Astrocyte of the hippocampus (primary cell): ENCODE measurements around the gene NSUN4.
"Not testable (repeated sequence)": the region's sequence is repeated elsewhere in the genome, so short reads cannot be mapped to it uniquely, and the experiment has no call there.

Experiments
- DNase-seq: peaks from one replicate; pipeline ENCODE4 v3.0.0; 2011; ENCODE audit warnings: low read depth, low spot score

NSUN4 gene

DNA sequence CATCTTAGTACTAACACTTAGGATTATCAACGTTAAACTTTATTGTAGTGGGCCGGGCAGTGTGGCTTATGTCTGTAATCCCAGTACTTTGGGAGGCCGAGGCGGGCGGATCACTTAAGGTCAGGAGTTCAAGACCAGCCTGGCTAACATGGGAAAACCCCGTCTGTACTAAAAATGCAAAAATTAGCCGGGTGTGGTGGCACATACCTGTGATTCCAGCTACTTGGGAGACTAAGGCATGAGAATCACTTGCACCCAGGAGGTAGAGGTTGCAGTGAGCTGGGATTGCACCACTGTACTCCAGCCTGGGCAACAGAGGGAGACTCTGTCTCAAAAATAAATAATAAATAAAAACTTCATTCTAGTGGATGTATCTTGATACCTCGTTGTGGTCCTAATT lies 25.2 kb downstream of the NSUN4 start:
- DNase-seq, result not testable (repeated sequence)

GRCh38 chr1:46367072-46367471 lies 26.5 kb downstream of the NSUN4 start:
- no peak for DNase-seq

- DNase-seq, result not testable (repeated sequence)
Observed at GRCh38 chr1:46367701-46368100, 27.1 kb downstream of the NSUN4 start.

- DNase-seq, result no peak
Observed at GRCh38 chr1:46368791-46369190, 28.2 kb downstream of the NSUN4 start.

GRCh38 chr1:46369542-46370213 lies 29.1 kb downstream of the NSUN4 start:
- no peak for DNase-seq

DNA sequence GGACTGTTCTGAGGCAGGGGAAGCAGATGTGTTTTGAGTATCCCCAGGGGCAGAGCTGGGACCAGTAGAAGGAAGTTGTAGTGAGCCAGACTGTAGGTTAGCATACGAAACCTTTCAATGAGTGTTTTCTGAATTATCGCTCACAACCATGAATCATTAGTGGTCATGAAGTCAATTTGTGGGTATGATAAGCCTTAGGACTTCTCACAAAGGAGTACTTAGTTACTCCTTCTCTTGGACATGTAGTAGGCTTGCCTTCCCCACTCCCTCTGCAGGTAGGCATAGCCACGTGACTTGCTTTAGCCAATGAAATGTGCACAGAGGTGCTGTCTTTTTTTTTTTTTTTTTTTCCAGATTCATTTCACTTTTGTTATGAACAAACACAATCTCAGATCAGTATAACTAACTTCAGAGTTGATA lies 29.6 kb downstream of the NSUN4 start:
- DNase-seq, result peak; percentile 13

GRCh38 chr1:46372431-46372830 lies 31.8 kb downstream of the NSUN4 start:
- DNase-seq, result peak; percentile 11

DNA sequence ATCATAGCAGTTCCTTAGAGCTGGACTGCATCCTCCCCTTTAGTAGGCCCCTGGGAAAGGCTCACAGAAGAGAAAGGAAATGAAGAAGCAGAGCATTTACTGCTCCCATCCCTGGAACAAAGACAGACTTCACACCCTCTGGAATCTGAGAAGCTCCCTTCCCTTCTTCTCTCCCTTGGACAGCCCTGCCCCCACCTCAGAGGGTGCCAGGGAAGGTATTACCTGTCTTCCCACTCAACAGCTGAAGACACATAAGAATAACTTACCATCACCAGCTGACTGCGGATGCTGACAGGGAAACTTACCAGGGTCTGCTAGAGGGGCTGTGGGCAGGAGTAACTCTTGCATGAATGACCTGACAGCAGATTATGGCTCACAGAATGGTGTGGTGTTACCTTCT lies 39.4 kb downstream of the NSUN4 start:
- DNase-seq, result no peak

GRCh38 chr1:46380508-46380907 lies 39.9 kb downstream of the NSUN4 start:
- no peak for DNase-seq

DNA sequence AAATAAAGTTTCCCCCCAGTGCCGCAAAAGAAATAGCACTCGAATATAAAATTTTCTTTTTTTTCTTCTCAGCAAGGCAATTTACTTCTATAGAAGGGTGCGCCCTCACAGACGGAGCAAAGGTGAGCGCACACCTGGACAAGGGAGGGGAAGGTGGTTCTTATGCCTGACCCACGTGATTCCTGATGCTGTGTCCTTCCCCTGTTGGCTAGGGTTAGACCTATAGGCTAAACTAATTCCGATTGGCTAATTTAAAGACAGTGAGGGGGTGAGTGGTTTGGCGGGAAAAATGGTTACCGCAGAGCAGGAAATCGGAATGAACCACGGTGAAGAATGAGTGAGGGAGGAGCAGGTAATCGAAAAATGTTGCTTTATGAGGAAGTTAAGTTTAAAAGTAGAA lies 52.9 kb downstream of the NSUN4 start:
- DNase-seq, result no peak

DNA sequence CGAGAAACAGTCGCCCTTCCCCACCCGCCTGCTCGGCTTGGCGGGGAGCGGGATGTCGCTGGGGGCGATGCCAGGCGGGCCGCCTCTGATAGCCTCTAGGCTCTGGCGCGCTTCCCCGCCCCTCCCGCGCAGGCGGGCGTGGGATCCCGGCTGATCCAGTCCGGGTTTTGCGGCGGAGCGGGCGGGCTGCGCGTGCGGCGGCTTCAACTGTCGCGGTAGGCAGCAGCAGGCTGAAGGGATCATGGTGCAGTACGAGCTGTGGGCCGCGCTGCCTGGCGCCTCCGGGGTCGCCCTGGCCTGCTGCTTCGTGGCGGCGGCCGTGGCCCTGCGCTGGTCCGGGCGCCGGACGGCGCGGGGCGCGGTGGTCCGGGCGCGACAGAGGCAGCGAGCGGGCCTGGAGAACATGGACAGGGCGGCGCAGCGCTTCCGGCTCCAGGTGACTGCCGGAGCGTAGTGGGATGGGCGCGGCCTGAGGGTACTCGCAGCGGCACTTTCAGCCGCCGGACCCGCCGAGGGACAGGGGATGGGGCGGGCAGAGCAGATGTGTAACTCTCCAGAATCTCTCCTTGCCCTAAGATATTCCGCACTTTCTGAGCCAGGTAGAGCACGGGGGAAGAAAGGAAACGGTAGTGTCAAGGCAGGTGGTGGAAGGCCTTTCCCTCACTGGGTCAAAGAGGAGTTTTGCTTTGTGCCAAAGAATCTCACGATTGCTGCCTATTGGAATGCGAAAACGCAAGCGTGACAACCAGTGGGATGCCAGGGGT lies 53.7 kb downstream of the NSUN4 start, which contains the start of gene FAAH:
Gene FAAH (plus strand): TSS at position 210 of the 764 bp plus-strand sequence. CDS start 32 bp downstream, at position 242.
- peak; percentile 69 for DNase-seq

DNA sequence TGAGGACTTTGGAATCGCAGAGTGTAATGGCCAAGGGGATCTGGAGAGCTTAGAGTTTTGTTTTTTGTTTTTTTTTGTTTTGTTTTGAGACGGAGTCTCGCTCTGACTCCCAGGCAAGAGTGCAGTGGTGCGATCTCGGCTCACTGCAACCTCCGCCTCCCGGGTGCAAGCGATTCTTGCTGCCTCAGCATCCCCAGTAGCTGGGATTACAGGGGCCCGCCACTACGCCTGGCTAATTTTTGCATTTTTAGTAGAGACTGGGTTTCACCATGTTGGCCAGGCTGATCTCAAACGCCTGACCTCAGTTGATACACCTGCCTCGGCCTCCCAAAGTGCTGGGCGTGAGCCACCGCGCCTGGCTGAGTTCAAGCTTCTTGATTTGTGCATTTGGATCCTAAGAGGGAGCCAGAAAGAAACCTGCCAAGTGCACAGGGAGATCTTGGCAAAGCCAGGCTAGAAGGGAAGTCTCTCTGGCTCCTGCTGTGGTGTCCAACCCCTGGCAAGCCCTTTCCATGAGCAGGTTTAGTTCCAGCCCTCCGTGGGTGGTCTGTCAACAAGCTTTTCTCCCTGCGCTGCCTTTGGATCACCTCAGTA lies 54.4 kb downstream of the NSUN4 start:
- DNase-seq, result no peak

DNA sequence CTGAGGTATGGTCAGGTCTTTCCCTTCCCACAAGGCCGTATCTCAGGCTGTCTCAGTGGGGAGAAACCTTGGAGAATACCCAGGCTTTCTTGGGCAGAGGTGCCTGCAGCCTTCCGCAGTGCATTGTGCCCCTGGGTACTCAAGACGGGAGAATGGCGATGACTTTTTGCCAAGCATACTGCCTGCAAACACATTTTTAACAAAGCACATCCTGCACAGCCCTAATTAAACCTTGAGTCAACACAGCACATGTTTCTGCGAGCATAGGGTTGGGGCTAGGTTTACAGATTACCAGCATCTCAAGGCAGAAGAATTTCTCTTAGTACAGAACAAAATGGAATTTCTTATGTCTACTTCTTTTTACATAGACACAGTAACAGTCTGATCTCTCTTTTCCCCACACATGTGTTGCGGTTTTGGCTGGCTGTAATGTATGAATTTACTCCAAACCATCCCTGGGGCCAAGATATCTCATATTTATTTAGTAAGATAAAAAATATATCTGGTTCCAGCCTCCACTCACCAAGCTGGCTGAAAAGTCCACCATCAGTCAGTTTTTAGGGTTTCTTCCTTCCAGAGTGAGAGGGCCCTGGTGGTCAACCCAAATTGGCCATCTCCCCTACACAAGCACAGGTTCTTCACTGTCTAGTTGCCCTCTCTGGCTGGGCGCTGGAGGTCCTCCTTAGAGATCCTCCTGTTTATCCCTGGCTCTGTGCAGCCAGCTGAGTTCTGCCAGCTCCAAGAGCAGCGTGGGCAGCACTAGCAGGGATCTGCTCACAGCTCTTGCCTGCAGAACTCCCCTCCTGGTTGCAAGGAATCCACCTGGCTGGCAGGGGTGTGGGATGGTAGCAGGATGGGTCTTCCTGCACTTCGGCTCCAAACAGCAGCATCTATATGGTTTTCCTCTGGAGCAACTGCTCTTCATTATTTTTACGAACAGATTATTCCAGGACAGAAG lies 56.1 kb downstream of the NSUN4 start:
- no peak for DNase-seq

GRCh38 chr1:46399307-46399706 lies 58.7 kb downstream of the NSUN4 start:
- no peak for DNase-seq

GRCh38 chr1:46400421-46400820 lies 59.8 kb downstream of the NSUN4 start:
- DNase-seq, result no peak

- no peak for DNase-seq
Observed at GRCh38 chr1:46401154-46401913, 60.7 kb downstream of the NSUN4 start.

DNA sequence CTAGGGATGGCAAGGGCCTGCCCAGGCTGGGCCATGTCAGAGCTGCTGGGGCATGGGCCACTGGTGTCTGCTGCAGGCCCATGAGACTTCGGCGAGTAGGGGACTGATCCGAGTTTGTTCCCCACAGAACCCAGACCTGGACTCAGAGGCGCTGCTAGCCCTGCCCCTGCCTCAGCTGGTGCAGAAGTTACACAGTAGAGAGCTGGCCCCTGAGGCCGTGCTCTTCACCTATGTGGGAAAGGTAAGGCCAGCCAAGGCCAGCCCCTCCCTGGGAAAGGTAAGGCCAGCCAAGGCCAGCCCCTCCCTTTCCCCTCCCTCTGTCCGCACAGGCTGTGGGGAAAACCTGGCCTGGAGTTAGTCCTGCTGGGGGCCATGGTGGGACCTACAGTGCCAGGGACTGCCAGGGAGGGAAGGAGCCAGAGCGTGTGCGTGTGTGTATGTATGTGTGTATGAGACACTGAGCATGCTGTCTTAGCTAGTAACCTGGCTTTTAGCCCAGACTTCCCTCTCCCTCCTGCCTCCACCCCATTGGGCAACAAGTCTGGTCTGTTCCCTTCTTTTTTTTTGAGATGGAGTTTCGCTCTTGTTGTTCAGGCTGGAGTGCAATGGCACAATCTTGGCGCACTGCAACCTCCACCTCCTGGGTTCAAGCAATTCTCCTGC lies 61.5 kb downstream of the NSUN4 start:
- peak; percentile 89 for DNase-seq

GRCh38 chr1:46403916-46404315 lies 63.3 kb downstream of the NSUN4 start:
- DNase-seq, result no peak

- DNase-seq, result no peak
Observed at GRCh38 chr1:46404482-46405196, 64.0 kb downstream of the NSUN4 start.

DNA sequence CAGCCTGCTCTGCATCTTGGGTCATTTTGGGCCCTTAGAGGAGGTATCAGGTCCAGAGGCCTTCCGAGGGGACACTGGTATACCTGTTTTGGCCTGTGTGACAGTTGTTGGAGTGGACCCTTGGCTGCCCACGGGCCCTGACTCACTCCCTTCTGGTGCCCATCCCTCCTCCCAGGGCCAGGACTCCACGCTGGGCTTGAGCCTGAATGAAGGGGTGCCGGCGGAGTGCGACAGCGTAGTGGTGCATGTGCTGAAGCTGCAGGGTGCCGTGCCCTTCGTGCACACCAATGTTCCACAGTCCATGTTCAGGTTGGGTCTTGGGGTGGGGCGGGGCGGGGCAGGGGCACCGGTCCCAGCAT lies 64.6 kb downstream of the NSUN4 start:
- no peak for DNase-seq
